Heart left ventricle (tissue), 13 donors: ENCODE measurements around the gene ZNF557.

Experiments used
- CTCF ChIP-seq, 12 donors: fragments of 200-600 bp; sonication (generic) in 4 of 12; IDR thresholded peaks; one replicate each; pipeline versions ENCODE4 v1.5.0 to v1.8.0; 2018 to 2022; ENCODE audit warnings: antibody characterized with exemption in 12 of 12, mild to moderate bottlenecking in 5 of 12
- POLR2A ChIP-seq, 2 donors: fragments of 450-650 bp; IDR thresholded peaks; one replicate each; pipeline ENCODE4 v1.6.1; 2017; ENCODE audit warnings: antibody characterized with exemption in 2 of 2, mild to moderate bottlenecking in 2 of 2, moderate library complexity in 2 of 2
- donor health status: ischemic (EF 13 %, LVEDD 7.1; RV severe dilation, severe dysfunction).
- donor health status: DM: no; HTN: yes; CAD: no.
- donor health status: DM: no; HTN: no; CAD: no.
- donor health status: ischemic (EF 25% LVEDD 6.9; RV normal size, moderate dysfunction).
- donor health status: ischemic (EF 25% LVEDD 5.7; RV mildly dilated, moderate dysfunction).
- donor health status: ischemic (EF 35%, LVEDD 5.7; RV mildly dilated, moderate dysfunction).
- donor health status: nonischemic (EF 11% LVEDD 7.7; RV severe dilation, severe dysfunction).
- donor health status: DM: yes; HTN: yes; CAD: no.
- donor health status: PGD.
- donor health status: ischemic (EF 29% LVEDD 5.4; RV normal size, mild dysfunction).
- donor health status: nonischemic (EF 23%, LVEDD 6.1; RV moderate dilation, normal function).

- TF ChIP-seq CTCF (IDR thresholded peaks at IDR 0.05) (no peak), POLR2A (IDR thresholded peaks at IDR 0.05) (no peak)
Measured at GRCh38 chr19:7137120-7137519, 67.6 kb downstream of the ZNF557 start.
